Measurements from ENCODE around the gene COL8A2.

Gene COL8A2

DNA sequence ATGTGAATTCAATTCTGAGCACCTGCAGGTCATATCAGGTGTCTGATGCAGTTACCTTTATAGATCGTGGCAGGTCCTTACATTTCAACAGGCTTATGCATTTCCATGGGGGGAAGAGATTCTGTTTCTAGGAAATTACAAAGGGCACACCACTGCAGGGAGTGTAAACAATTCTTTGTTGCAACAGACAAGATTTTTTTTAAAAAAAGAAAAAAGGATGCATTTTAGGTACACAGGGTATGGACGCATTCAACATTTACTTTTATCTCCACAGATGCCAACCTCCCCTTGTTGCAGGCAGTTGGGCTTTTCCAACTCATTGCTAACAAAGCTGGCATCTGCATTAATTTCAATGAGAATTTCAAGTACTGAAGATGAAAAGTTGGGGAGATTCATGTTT is 54.7 kb downstream of the COL8A2 start:
- H3K4me3 ChIP-seq (ENCODE audit: low read length, poor library complexity, severe bottlenecking) = no peak overlapping the region
- no peaks in the 10 kb centered on the region for H3K9me2 ChIP-seq (replicated peaks; ENCODE audit: low read depth, low read length)
- no peak overlapping the region for H3K9ac ChIP-seq (ENCODE audit: low read depth, low read length, poor library complexity, severe bottlenecking)
- TF ChIP-seq EZH2phosphoT487 (IDR thresholded peaks at IDR 0.05; ENCODE audit: borderline replicate concordance) = no peak
- TF ChIP-seq, protein P1, sequence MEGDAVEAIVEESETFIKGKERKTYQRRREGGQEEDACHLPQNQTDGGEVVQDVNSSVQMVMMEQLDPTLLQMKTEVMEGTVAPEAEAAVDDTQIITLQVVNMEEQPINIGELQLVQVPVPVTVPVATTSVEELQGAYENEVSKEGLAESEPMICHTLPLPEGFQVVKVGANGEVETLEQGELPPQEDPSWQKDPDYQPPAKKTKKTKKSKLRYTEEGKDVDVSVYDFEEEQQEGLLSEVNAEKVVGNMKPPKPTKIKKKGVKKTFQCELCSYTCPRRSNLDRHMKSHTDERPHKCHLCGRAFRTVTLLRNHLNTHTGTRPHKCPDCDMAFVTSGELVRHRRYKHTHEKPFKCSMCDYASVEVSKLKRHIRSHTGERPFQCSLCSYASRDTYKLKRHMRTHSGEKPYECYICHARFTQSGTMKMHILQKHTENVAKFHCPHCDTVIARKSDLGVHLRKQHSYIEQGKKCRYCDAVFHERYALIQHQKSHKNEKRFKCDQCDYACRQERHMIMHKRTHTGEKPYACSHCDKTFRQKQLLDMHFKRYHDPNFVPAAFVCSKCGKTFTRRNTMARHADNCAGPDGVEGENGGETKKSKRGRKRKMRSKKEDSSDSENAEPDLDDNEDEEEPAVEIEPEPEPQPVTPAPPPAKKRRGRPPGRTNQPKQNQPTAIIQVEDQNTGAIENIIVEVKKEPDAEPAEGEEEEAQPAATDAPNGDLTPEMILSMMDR (conservative IDR thresholded peaks at IDR 0.05; ENCODE audit: low read length) = no peak
- H3K27me3 ChIP-seq (ENCODE audit: insufficient read depth, low read length, poor library complexity, severe bottlenecking) = no peaks in the 10 kb centered on the region
- no peaks in the 10 kb centered on the region for H3K9me3 ChIP-seq (ENCODE audit: insufficient read depth, low read depth, low read length)
- H3K4me1 ChIP-seq (ENCODE audit: insufficient read depth, low read length, poor library complexity, severe bottlenecking) = no peaks in the 10 kb centered on the region
- no peaks in the 10 kb centered on the region for H3K36me3 ChIP-seq (ENCODE audit: insufficient read depth, low read length)
- H3K4me2 ChIP-seq (ENCODE audit: low read depth, low read length, poor library complexity, severe bottlenecking) = no peak overlapping the region
- H2AFZ ChIP-seq (ENCODE audit: low read length) = no peak overlapping the region
- no peaks in the 10 kb centered on the region for H3F3A ChIP-seq (ENCODE audit: low read depth)
- no peaks in the 10 kb centered on the region for H4K20me1 ChIP-seq (ENCODE audit: insufficient read depth, low read length, poor library complexity, severe bottlenecking)
- H3K79me2 ChIP-seq (ENCODE audit: insufficient read depth, low read length) = no peaks in the 10 kb centered on the region

DNA sequence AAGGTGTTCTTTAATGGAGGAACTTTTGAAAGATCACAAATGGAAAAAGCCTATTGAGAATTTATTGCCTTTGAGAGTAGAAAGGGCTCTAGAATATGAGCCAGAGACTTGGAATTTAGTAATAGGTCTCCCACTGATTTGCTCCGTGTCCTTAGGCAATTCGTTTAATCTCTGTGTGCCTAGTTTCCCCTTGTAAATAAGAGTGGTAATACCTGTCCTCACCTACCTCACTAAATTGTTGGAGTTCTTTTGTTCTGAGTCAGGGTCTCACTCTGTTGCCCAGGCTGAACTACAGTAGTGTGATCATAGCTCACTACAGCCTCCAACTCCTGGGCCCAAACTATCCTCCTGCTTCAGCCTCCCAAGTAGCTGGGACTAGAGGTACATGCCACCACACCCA is 56.2 kb downstream of the COL8A2 start:
- Histone ChIP-seq H3K9me3 (ENCODE audit: insufficient read depth, low read depth, low read length) (no peaks in the 10 kb centered on the region), H3F3A (ENCODE audit: low read depth) (no peaks in the 10 kb centered on the region), H3K9me2 (replicated peaks; ENCODE audit: low read depth, low read length) (no peaks in the 10 kb centered on the region), H3K4me3 (ENCODE audit: low read length, poor library complexity, severe bottlenecking) (no peak overlapping the region), H3K4me2 (ENCODE audit: low read depth, low read length, poor library complexity, severe bottlenecking) (no peak overlapping the region), H4K20me1 (ENCODE audit: insufficient read depth, low read length, poor library complexity, severe bottlenecking) (no peaks in the 10 kb centered on the region), H2AFZ (ENCODE audit: low read length) (no peak overlapping the region), H3K36me3 (ENCODE audit: insufficient read depth, low read length) (no peaks in the 10 kb centered on the region), H3K27me3 (ENCODE audit: insufficient read depth, low read length, poor library complexity, severe bottlenecking) (no peaks in the 10 kb centered on the region), H3K9ac (ENCODE audit: low read depth, low read length, poor library complexity, severe bottlenecking) (no peak overlapping the region), H3K79me2 (ENCODE audit: insufficient read depth, low read length) (no peaks in the 10 kb centered on the region), H3K4me1 (ENCODE audit: insufficient read depth, low read length, poor library complexity, severe bottlenecking) (no peaks in the 10 kb centered on the region)
- TF ChIP-seq, protein P1 (conservative IDR thresholded peaks at IDR 0.05; ENCODE audit: low read length) = no peak
- TF ChIP-seq EZH2phosphoT487 (IDR thresholded peaks at IDR 0.05; ENCODE audit: borderline replicate concordance) = no peak

DNA sequence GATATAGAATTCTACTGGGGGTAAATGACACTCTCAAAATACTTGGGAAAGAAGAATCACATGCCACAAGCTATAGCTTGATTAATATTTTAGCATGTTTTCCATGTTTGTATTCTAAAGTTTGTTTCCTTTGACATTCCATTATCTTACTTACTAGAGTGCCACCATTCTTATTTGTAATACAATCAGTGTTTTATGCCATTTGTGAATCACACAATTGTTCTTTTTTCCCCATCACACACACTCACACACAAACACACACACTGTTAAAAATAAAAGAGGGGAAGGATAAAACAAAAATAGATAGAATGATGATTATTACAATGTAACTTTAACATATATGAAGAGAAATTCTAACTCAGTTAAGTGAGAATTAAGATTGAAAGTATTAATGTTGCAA is 57.2 kb downstream of the COL8A2 start:
- Histone ChIP-seq H3K27me3 (ENCODE audit: insufficient read depth, low read length, poor library complexity, severe bottlenecking) (no peaks in the 10 kb centered on the region), H3K4me2 (ENCODE audit: low read depth, low read length, poor library complexity, severe bottlenecking) (no peak overlapping the region), H3K4me1 (ENCODE audit: insufficient read depth, low read length, poor library complexity, severe bottlenecking) (no peaks in the 10 kb centered on the region), H3K9me2 (replicated peaks; ENCODE audit: low read depth, low read length) (no peaks in the 10 kb centered on the region), H3K9ac (ENCODE audit: low read depth, low read length, poor library complexity, severe bottlenecking) (no peak overlapping the region), H3K36me3 (ENCODE audit: insufficient read depth, low read length) (no peaks in the 10 kb centered on the region), H3F3A (ENCODE audit: low read depth) (no peaks in the 10 kb centered on the region), H3K4me3 (ENCODE audit: low read length, poor library complexity, severe bottlenecking) (no peak overlapping the region), H3K79me2 (ENCODE audit: insufficient read depth, low read length) (no peaks in the 10 kb centered on the region), H3K9me3 (ENCODE audit: insufficient read depth, low read depth, low read length) (no peaks in the 10 kb centered on the region), H4K20me1 (ENCODE audit: insufficient read depth, low read length, poor library complexity, severe bottlenecking) (no peaks in the 10 kb centered on the region), H2AFZ (ENCODE audit: low read length) (no peak overlapping the region)
- no peak for TF ChIP-seq EZH2phosphoT487 (IDR thresholded peaks at IDR 0.05; ENCODE audit: borderline replicate concordance)
- TF ChIP-seq, protein P1 (conservative IDR thresholded peaks at IDR 0.05; ENCODE audit: low read length) = no peak
